Measurements from ENCODE around the gene IREB2.

IREB2 gene

DNA sequence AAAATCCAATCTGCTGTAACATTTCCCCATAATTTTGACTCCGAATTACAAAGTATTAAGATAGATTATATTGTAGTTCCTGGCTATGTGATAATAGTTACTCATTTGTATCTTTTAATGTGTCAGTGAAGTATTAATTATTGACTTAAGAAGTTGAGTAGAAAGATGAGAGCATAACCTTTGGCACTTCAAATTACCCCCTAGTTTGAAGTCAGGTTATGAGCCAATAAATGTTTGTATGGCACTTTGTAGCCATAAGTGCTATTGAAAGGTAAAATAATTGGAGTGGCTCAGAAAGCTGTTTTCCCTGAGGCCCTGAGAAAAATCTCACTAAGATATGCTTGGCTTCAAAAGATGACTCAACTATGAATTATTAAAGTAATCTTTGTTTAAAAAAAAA, 31.0 kb downstream of the IREB2 start:
- H3K79me1 ChIP-seq (ENCODE audit: low read depth, low read length), result no peaks in the 10 kb centered on the region
- H4K91ac ChIP-seq (ENCODE audit: low read depth, low read length, poor library complexity), result no peak overlapping the region
- no peak for DNase-seq (ENCODE audit: low spot score)
- H4K8ac ChIP-seq (ENCODE audit: low read depth, low read length), result no peak overlapping the region
- H3K27me3 ChIP-seq (ENCODE audit: control insufficient read depth in 3 of 3, insufficient read depth in 3 of 3, low read depth in 1 of 3, low read length in 3 of 3), result peaks cover 0 to 1% (median 0%) of the 10 kb centered on the region in 3 experiments
- no peak overlapping the region for H3K23ac ChIP-seq (ENCODE audit: low read depth, low read length, poor library complexity)
- no peak overlapping the region for H3K27ac ChIP-seq (replicated peaks; ENCODE audit: low read length)
- no peak overlapping the region for H3K14ac ChIP-seq (ENCODE audit: low read length)
- no peak overlapping the region for H2AFZ ChIP-seq (ENCODE audit: low read length)
- WGBS, 2 donors (ENCODE audit: extremely low coverage in 2 of 2, insufficient read length in 2 of 2, insufficient replicate concordance in 1 of 2), result no CpG with 5 or more reads among the region's 1 CpG
- H3K9ac ChIP-seq (ENCODE audit: low read depth, low read length, poor library complexity), result no peak overlapping the region
- no peak overlapping the region for H2BK15ac ChIP-seq (ENCODE audit: low read length)
- no peak overlapping the region for H2AK5ac ChIP-seq (ENCODE audit: low read depth, low read length)
- no peaks in the 10 kb centered on the region for H3K4me1 ChIP-seq (ENCODE audit: control insufficient read depth in 2 of 2, insufficient read depth in 1 of 2, low read depth in 1 of 2, low read length in 2 of 2)
- H3K4ac ChIP-seq (ENCODE audit: low read length), result no peak overlapping the region
- no peak overlapping the region for H3K18ac ChIP-seq (ENCODE audit: low read length)
- peaks cover 19 to 100% of the 10 kb centered on the region in 2 donors for H3K36me3 ChIP-seq (replicated peaks in 1 of 2; ENCODE audit: control insufficient read depth in 2 of 2, insufficient read depth in 2 of 2, low read length in 2 of 2)
- no peak overlapping the region for H3K4me2 ChIP-seq (ENCODE audit: insufficient read depth, low read length, poor library complexity, severe bottlenecking)
- H2BK5ac ChIP-seq (ENCODE audit: low read length), result no peak overlapping the region
- H2BK12ac ChIP-seq (ENCODE audit: low read length), result no peak overlapping the region
- H3K4me3 ChIP-seq (ENCODE audit: low read length in 2 of 2), result no peak overlapping the region
- H2BK120ac ChIP-seq (ENCODE audit: low read depth, low read length), result no peak overlapping the region
- no peaks in the 10 kb centered on the region for H3K9me3 ChIP-seq (replicated peaks in 1 of 2; ENCODE audit: control insufficient read depth in 2 of 2, insufficient read depth in 1 of 2, low read depth in 1 of 2, low read length in 2 of 2)

DNA sequence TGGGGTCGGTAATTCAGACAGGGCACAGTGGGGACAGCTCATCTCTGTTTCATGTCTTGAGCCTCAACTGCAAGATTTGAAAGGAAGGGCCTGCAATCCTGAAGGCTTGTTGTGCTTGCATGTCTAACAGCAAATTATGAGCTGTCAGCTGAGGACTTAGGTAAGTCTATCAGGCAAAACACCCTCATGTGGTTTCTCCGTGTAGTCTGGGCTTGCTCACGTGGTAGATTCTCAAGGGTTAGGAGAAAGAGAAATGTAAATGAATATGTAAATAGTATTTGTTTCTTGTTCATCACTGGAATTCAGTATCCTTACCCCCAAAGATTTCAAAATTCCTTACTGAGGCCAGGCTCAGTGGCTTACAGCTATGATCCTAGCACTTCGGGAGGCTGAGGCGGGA, 39.3 kb downstream of the IREB2 start:
- Histone ChIP-seq H3K18ac (ENCODE audit: low read length) (no peak overlapping the region), H3K14ac (ENCODE audit: low read length) (no peak overlapping the region), H3K36me3 (replicated peaks in 1 of 2; ENCODE audit: control insufficient read depth in 2 of 2, insufficient read depth in 2 of 2, low read length in 2 of 2) (peaks cover 22 to 93% of the 10 kb centered on the region in 2 donors), H3K9me3 (replicated peaks in 1 of 2; ENCODE audit: control insufficient read depth in 2 of 2, insufficient read depth in 1 of 2, low read depth in 1 of 2, low read length in 2 of 2) (no peaks in the 10 kb centered on the region), H4K91ac (ENCODE audit: low read depth, low read length, poor library complexity) (no peak overlapping the region), H4K8ac (ENCODE audit: low read depth, low read length) (no peak overlapping the region), H3K79me1 (ENCODE audit: low read depth, low read length) (no peaks in the 10 kb centered on the region), H2BK120ac (ENCODE audit: low read depth, low read length) (no peak overlapping the region), H3K27me3 (ENCODE audit: control insufficient read depth in 3 of 3, insufficient read depth in 3 of 3, low read depth in 1 of 3, low read length in 3 of 3) (no peaks in the 10 kb centered on the region), H3K27ac (replicated peaks; ENCODE audit: low read length) (no peak overlapping the region), H3K9ac (ENCODE audit: low read depth, low read length, poor library complexity) (no peak overlapping the region), H3K4me1 (ENCODE audit: control insufficient read depth in 2 of 2, insufficient read depth in 1 of 2, low read depth in 1 of 2, low read length in 2 of 2) (no peaks in the 10 kb centered on the region), H2AK5ac (ENCODE audit: low read depth, low read length) (no peak overlapping the region), H3K4ac (ENCODE audit: low read length) (no peak overlapping the region), H2BK12ac (ENCODE audit: low read length) (no peak overlapping the region), H2AFZ (ENCODE audit: low read length) (no peak overlapping the region), H3K23ac (ENCODE audit: low read depth, low read length, poor library complexity) (no peak overlapping the region), H3K4me3 (ENCODE audit: low read length in 2 of 2) (no peak overlapping the region), H3K4me2 (ENCODE audit: insufficient read depth, low read length, poor library complexity, severe bottlenecking) (no peak overlapping the region), H2BK15ac (ENCODE audit: low read length) (no peak overlapping the region), H2BK5ac (ENCODE audit: low read length) (no peak overlapping the region)
- no peak for DNase-seq (ENCODE audit: low spot score)
- WGBS, 2 donors (ENCODE audit: extremely low coverage in 2 of 2, insufficient read length in 2 of 2, insufficient replicate concordance in 1 of 2), result no CpG with 5 or more reads among the region's 5 CpGs

DNA sequence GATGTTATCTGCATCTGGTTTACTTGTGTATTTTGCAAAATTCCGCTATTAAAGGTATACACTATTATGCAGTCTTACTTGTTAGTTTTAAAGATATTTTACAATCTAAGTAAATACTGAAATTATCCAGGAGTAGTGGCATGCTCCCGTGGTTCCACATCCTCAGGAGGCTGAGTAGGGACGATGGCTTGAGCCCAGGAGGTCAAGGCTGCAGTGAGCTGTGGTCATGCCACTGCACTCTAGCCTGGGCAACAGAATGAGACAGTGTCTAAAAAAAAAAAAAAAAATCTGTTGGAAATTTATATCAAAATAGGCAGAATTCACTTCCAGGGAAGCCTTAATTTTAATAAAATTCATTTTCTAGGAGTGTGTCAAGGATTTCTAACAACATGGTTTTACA, 41.6 kb downstream of the IREB2 start:
- no peak overlapping the region for H3K4me3 ChIP-seq (ENCODE audit: low read length in 2 of 2)
- DNase-seq (ENCODE audit: low spot score), result no peak
- no peaks in the 10 kb centered on the region for H3K79me1 ChIP-seq (ENCODE audit: low read depth, low read length)
- no peak overlapping the region for H3K9ac ChIP-seq (ENCODE audit: low read depth, low read length, poor library complexity)
- H3K27me3 ChIP-seq (ENCODE audit: control insufficient read depth in 3 of 3, insufficient read depth in 3 of 3, low read depth in 1 of 3, low read length in 3 of 3), result no peaks in the 10 kb centered on the region
- no peaks in the 10 kb centered on the region for H3K9me3 ChIP-seq (replicated peaks in 1 of 2; ENCODE audit: control insufficient read depth in 2 of 2, insufficient read depth in 1 of 2, low read depth in 1 of 2, low read length in 2 of 2)
- WGBS, 2 donors (ENCODE audit: extremely low coverage in 2 of 2, insufficient read length in 2 of 2, insufficient replicate concordance in 1 of 2), result no CpG with 5 or more reads among the region's 3 CpGs
- no peak overlapping the region for H3K27ac ChIP-seq (replicated peaks; ENCODE audit: low read length)
- H2BK120ac ChIP-seq (ENCODE audit: low read depth, low read length), result no peak overlapping the region
- H3K4me2 ChIP-seq (ENCODE audit: insufficient read depth, low read length, poor library complexity, severe bottlenecking), result no peak overlapping the region
- no peak overlapping the region for H3K23ac ChIP-seq (ENCODE audit: low read depth, low read length, poor library complexity)
- H4K8ac ChIP-seq (ENCODE audit: low read depth, low read length), result no peak overlapping the region
- no peak overlapping the region for H2AFZ ChIP-seq (ENCODE audit: low read length)
- no peak overlapping the region for H2BK12ac ChIP-seq (ENCODE audit: low read length)
- no peak overlapping the region for H2BK5ac ChIP-seq (ENCODE audit: low read length)
- no peak overlapping the region for H2BK15ac ChIP-seq (ENCODE audit: low read length)
- H3K14ac ChIP-seq (ENCODE audit: low read length), result no peak overlapping the region
- no peak overlapping the region for H3K18ac ChIP-seq (ENCODE audit: low read length)
- H3K4me1 ChIP-seq (ENCODE audit: control insufficient read depth in 2 of 2, insufficient read depth in 1 of 2, low read depth in 1 of 2, low read length in 2 of 2), result no peaks in the 10 kb centered on the region
- no peak overlapping the region for H4K91ac ChIP-seq (ENCODE audit: low read depth, low read length, poor library complexity)
- peaks cover 22 to 92% of the 10 kb centered on the region in 2 donors for H3K36me3 ChIP-seq (replicated peaks in 1 of 2; ENCODE audit: control insufficient read depth in 2 of 2, insufficient read depth in 2 of 2, low read length in 2 of 2)
- no peak overlapping the region for H2AK5ac ChIP-seq (ENCODE audit: low read depth, low read length)
- no peak overlapping the region for H3K4ac ChIP-seq (ENCODE audit: low read length)

DNA sequence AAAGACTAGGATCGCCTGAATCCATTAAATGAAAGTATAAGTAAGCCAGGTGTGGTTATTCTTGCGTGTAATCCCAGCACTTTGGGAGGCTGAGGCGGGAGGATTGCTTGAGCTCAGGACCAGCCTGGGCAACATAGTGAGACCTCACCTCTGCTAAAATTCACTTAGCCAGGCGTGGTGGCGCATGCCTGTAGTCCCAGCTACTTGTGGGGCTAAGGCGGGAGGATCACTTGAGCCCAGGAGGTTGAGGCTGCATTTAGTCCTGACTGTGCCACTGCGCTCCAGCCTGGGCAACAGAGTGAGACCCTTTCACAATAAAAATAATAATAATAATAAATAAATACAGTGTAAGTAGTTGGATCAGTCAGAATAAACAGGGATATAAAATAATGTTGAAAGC, 43.9 kb downstream of the IREB2 start:
- Histone ChIP-seq H2BK5ac (ENCODE audit: low read length) (no peak overlapping the region), H3K4me2 (ENCODE audit: insufficient read depth, low read length, poor library complexity, severe bottlenecking) (no peak overlapping the region), H3K4me1 (ENCODE audit: control insufficient read depth in 2 of 2, insufficient read depth in 1 of 2, low read depth in 1 of 2, low read length in 2 of 2) (no peaks in the 10 kb centered on the region), H3K14ac (ENCODE audit: low read length) (no peak overlapping the region), H3K4ac (ENCODE audit: low read length) (no peak overlapping the region), H4K8ac (ENCODE audit: low read depth, low read length) (no peak overlapping the region), H3K18ac (ENCODE audit: low read length) (no peak overlapping the region), H3K36me3 (replicated peaks in 1 of 2; ENCODE audit: control insufficient read depth in 2 of 2, insufficient read depth in 2 of 2, low read length in 2 of 2) (peaks cover 23 to 94% of the 10 kb centered on the region in 2 donors), H3K27me3 (ENCODE audit: control insufficient read depth in 3 of 3, insufficient read depth in 3 of 3, low read depth in 1 of 3, low read length in 3 of 3) (no peaks in the 10 kb centered on the region), H2BK15ac (ENCODE audit: low read length) (no peak overlapping the region), H3K23ac (ENCODE audit: low read depth, low read length, poor library complexity) (no peak overlapping the region), H3K79me1 (ENCODE audit: low read depth, low read length) (no peaks in the 10 kb centered on the region), H3K9me3 (replicated peaks in 1 of 2; ENCODE audit: control insufficient read depth in 2 of 2, insufficient read depth in 1 of 2, low read depth in 1 of 2, low read length in 2 of 2) (no peaks in the 10 kb centered on the region), H2AFZ (ENCODE audit: low read length) (no peak overlapping the region), H3K4me3 (ENCODE audit: low read length in 2 of 2) (no peak overlapping the region), H2BK12ac (ENCODE audit: low read length) (no peak overlapping the region), H3K9ac (ENCODE audit: low read depth, low read length, poor library complexity) (no peak overlapping the region), H2BK120ac (ENCODE audit: low read depth, low read length) (no peak overlapping the region), H2AK5ac (ENCODE audit: low read depth, low read length) (no peak overlapping the region), H3K27ac (replicated peaks; ENCODE audit: low read length) (no peak overlapping the region), H4K91ac (ENCODE audit: low read depth, low read length, poor library complexity) (no peak overlapping the region)
- no peak for DNase-seq (ENCODE audit: low spot score)
- WGBS, 2 donors (ENCODE audit: extremely low coverage in 2 of 2, insufficient read length in 2 of 2, insufficient replicate concordance in 1 of 2), result no CpG with 5 or more reads among the region's 7 CpGs

All from neuronal stem cell (in vitro differentiated cells).